ENCODE data around the gene TRABD2B. TPM values are rescaled to one million over a fixed set of nuclear protein-coding genes. Genes with fewer than 3 reads are reported as not detected.

TRABD2B gene
- total RNA-seq, 1 experiment from 2014 or later, result 10.3 TPM

- TF ChIP-seq, protein P1, sequence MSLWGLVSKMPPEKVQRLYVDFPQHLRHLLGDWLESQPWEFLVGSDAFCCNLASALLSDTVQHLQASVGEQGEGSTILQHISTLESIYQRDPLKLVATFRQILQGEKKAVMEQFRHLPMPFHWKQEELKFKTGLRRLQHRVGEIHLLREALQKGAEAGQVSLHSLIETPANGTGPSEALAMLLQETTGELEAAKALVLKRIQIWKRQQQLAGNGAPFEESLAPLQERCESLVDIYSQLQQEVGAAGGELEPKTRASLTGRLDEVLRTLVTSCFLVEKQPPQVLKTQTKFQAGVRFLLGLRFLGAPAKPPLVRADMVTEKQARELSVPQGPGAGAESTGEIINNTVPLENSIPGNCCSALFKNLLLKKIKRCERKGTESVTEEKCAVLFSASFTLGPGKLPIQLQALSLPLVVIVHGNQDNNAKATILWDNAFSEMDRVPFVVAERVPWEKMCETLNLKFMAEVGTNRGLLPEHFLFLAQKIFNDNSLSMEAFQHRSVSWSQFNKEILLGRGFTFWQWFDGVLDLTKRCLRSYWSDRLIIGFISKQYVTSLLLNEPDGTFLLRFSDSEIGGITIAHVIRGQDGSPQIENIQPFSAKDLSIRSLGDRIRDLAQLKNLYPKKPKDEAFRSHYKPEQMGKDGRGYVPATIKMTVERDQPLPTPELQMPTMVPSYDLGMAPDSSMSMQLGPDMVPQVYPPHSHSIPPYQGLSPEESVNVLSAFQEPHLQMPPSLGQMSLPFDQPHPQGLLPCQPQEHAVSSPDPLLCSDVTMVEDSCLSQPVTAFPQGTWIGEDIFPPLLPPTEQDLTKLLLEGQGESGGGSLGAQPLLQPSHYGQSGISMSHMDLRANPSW (CRISPR knock-in tag; conservative IDR thresholded peaks at IDR 0.05; ENCODE audit: low read depth), result no peak
- no peak for TF ChIP-seq IRF1 (CRISPR knock-in tag; IDR thresholded peaks at IDR 0.05)
- no peak for TF ChIP-seq TCF7 (CRISPR knock-in tag; IDR thresholded peaks at IDR 0.05; ENCODE audit: low read depth)
- no peak for TF ChIP-seq SOX15 (CRISPR knock-in tag; IDR thresholded peaks at IDR 0.05)
- TF ChIP-seq, protein P2, sequence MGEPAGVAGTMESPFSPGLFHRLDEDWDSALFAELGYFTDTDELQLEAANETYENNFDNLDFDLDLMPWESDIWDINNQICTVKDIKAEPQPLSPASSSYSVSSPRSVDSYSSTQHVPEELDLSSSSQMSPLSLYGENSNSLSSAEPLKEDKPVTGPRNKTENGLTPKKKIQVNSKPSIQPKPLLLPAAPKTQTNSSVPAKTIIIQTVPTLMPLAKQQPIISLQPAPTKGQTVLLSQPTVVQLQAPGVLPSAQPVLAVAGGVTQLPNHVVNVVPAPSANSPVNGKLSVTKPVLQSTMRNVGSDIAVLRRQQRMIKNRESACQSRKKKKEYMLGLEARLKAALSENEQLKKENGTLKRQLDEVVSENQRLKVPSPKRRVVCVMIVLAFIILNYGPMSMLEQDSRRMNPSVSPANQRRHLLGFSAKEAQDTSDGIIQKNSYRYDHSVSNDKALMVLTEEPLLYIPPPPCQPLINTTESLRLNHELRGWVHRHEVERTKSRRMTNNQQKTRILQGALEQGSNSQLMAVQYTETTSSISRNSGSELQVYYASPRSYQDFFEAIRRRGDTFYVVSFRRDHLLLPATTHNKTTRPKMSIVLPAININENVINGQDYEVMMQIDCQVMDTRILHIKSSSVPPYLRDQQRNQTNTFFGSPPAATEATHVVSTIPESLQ (CRISPR knock-in tag; IDR thresholded peaks at IDR 0.05), result no peak
- TF ChIP-seq FOXP1 (CRISPR knock-in tag; IDR thresholded peaks at IDR 0.05; ENCODE audit: borderline replicate concordance), result no peak
- no peak for TF ChIP-seq NFYB (CRISPR knock-in tag; conservative IDR thresholded peaks at IDR 0.05; ENCODE audit: low read depth)
- TF ChIP-seq MXD4 (CRISPR knock-in tag; IDR thresholded peaks at IDR 0.05; ENCODE audit: borderline replicate concordance), result no peak
- no peak for TF ChIP-seq IRF2 (CRISPR knock-in tag; IDR thresholded peaks at IDR 0.05; ENCODE audit: borderline replicate concordance, low read depth)
- TF ChIP-seq FOXK1 (CRISPR knock-in tag; IDR thresholded peaks at IDR 0.05), result no peak
Observed at GRCh38 chr1:47971385-47972160, 25.6 kb downstream of the TRABD2B start (continued).

DNA sequence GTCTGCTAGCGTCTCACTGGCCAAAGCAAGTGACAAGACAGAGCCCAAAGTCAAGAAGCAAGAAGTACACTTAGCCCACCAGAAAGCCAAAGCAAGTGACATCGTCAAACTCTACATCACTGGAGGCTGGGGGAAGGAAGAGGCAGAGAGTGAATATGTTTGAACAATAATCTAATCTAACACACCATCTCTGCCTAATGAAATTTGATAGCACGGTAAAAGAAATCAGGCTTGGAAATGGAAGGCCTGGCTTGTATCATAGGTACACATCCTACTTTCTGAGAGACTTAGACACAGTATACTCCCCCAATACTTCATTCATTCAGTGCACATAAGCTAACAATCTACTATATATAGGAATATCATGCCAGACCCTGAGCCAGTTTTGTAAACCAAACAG is 26.3 kb downstream of the TRABD2B start:
- Mint-ChIP-seq H3K4me3 (no peak overlapping the region), H3K9me3 (no peaks in the 10 kb centered on the region), H3K4me1 (peaks cover 33% of the 10 kb centered on the region), H3K27ac (no peak overlapping the region), H3K36me3 (no peaks in the 10 kb centered on the region), H3K27me3 (ENCODE audit: low read depth) (no peaks in the 10 kb centered on the region)
- DNase-seq (ENCODE audit: low spot score), result no peak
- ChIA-PET CTCF (interaction anchor here (1.0 to 1.3 kb wide), 2 partner anchors 16 to 91 kb away, joined by 3 read pairs; no protein-coding TSS in a partner anchor), POLR2A (no interaction called here)
- ATAC-seq, result no peak
- TF ChIP-seq E2F5 (CRISPR knock-in tag; IDR thresholded peaks at IDR 0.05) (no peak), OVOL2 (CRISPR knock-in tag; IDR thresholded peaks at IDR 0.05; ENCODE audit: borderline replicate concordance) (no peak), ZNF263 (CRISPR knock-in tag; IDR thresholded peaks at IDR 0.05; ENCODE audit: low read depth) (no peak), NR1H2 (CRISPR knock-in tag; IDR thresholded peaks at IDR 0.05) (no peak), TEAD4 (CRISPR knock-in tag; IDR thresholded peaks at IDR 0.05) (no peak), CREB1 (CRISPR knock-in tag; IDR thresholded peaks at IDR 0.05) (no peak), NFATC4 (CRISPR knock-in tag; IDR thresholded peaks at IDR 0.05) (no peak), ERG (CRISPR knock-in tag; IDR thresholded peaks at IDR 0.05) (no peak), ZBTB43 (CRISPR knock-in tag; IDR thresholded peaks at IDR 0.05) (no peak), ESRRA (CRISPR knock-in tag; IDR thresholded peaks at IDR 0.05; ENCODE audit: borderline replicate concordance) (no peak), RORB (CRISPR knock-in tag; IDR thresholded peaks at IDR 0.05) (no peak), NFYB (CRISPR knock-in tag; conservative IDR thresholded peaks at IDR 0.05; ENCODE audit: low read depth) (no peak)
- TF ChIP-seq, protein P3, sequence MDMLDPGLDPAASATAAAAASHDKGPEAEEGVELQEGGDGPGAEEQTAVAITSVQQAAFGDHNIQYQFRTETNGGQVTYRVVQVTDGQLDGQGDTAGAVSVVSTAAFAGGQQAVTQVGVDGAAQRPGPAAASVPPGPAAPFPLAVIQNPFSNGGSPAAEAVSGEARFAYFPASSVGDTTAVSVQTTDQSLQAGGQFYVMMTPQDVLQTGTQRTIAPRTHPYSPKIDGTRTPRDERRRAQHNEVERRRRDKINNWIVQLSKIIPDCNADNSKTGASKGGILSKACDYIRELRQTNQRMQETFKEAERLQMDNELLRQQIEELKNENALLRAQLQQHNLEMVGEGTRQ (CRISPR knock-in tag; IDR thresholded peaks at IDR 0.05), result no peak
- TF ChIP-seq, protein P4, sequence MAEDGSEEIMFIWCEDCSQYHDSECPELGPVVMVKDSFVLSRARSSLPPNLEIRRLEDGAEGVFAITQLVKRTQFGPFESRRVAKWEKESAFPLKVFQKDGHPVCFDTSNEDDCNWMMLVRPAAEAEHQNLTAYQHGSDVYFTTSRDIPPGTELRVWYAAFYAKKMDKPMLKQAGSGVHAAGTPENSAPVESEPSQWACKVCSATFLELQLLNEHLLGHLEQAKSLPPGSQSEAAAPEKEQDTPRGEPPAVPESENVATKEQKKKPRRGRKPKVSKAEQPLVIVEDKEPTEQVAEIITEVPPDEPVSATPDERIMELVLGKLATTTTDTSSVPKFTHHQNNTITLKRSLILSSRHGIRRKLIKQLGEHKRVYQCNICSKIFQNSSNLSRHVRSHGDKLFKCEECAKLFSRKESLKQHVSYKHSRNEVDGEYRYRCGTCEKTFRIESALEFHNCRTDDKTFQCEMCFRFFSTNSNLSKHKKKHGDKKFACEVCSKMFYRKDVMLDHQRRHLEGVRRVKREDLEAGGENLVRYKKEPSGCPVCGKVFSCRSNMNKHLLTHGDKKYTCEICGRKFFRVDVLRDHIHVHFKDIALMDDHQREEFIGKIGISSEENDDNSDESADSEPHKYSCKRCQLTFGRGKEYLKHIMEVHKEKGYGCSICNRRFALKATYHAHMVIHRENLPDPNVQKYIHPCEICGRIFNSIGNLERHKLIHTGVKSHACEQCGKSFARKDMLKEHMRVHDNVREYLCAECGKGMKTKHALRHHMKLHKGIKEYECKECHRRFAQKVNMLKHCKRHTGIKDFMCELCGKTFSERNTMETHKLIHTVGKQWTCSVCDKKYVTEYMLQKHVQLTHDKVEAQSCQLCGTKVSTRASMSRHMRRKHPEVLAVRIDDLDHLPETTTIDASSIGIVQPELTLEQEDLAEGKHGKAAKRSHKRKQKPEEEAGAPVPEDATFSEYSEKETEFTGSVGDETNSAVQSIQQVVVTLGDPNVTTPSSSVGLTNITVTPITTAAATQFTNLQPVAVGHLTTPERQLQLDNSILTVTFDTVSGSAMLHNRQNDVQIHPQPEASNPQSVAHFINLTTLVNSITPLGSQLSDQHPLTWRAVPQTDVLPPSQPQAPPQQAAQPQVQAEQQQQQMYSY (CRISPR knock-in tag; IDR thresholded peaks at IDR 0.05), result no peak

Data from WTC11 (cell line).